Parathyroid adenoma (tissue), 2 donors: Measurements from ENCODE around the gene RAE1.

Experiments
- H2AFZ ChIP-seq: fragments of 300-600 bp; sonication (generic); one replicate; pipeline ENCODE4 v1.7.0; 2017; ENCODE audit warnings: antibody characterized with exemption, mild to moderate bottlenecking
- H3K27ac ChIP-seq: fragments of 300-600 bp; sonication (generic); one replicate; pipeline ENCODE4 v1.7.0; 2017
- H3K27me3 ChIP-seq: fragments of 300-600 bp; sonication (generic); one replicate; pipeline ENCODE4 v1.7.0; 2017; ENCODE audit warnings: low read length; ENCODE audit not compliant: control insufficient read depth, insufficient read depth
- H3K36me3 ChIP-seq: fragments of 300-600 bp; sonication (generic); one replicate; pipeline ENCODE4 v1.7.0; 2017; ENCODE audit warnings: low read length; ENCODE audit not compliant: control insufficient read depth, insufficient read depth
- H3K4me1 ChIP-seq: fragments of 300-600 bp; sonication (generic); one replicate; pipeline ENCODE4 v1.7.0; 2017; ENCODE audit warnings: control low read depth
- H3K4me2 ChIP-seq: fragments of 300-600 bp; sonication (generic); one replicate; pipeline ENCODE4 v1.7.0; 2017; ENCODE audit warnings: low read length
- H3K4me3 ChIP-seq: fragments of 300-600 bp; sonication (generic); one replicate; pipeline ENCODE4 v1.7.0; 2017; ENCODE audit warnings: low read depth, low read length
- H3K79me2 ChIP-seq: fragments of 300-600 bp; sonication (generic); one replicate; pipeline ENCODE4 v1.7.0; 2017; ENCODE audit warnings: control low read depth
- H3K9ac ChIP-seq: fragments of 300-600 bp; sonication (generic); one replicate; pipeline ENCODE4 v1.7.0; 2017; ENCODE audit warnings: mild to moderate bottlenecking
- H3K9me3 ChIP-seq: fragments of 300-600 bp; sonication (generic); one replicate; pipeline ENCODE4 v1.7.0; 2017; ENCODE audit warnings: low read length; ENCODE audit not compliant: control insufficient read depth
- TF ChIP-seq, protein P1 (sequence below): fragments of 300-600 bp; sonication (generic); IDR thresholded peaks from one replicate; pipeline ENCODE4 v1.7.0; 2017; ENCODE audit warnings: antibody characterized with exemption, mild to moderate bottlenecking
- donor health status: primary hyperparathyroidism.

The RAE1 gene

DNA sequence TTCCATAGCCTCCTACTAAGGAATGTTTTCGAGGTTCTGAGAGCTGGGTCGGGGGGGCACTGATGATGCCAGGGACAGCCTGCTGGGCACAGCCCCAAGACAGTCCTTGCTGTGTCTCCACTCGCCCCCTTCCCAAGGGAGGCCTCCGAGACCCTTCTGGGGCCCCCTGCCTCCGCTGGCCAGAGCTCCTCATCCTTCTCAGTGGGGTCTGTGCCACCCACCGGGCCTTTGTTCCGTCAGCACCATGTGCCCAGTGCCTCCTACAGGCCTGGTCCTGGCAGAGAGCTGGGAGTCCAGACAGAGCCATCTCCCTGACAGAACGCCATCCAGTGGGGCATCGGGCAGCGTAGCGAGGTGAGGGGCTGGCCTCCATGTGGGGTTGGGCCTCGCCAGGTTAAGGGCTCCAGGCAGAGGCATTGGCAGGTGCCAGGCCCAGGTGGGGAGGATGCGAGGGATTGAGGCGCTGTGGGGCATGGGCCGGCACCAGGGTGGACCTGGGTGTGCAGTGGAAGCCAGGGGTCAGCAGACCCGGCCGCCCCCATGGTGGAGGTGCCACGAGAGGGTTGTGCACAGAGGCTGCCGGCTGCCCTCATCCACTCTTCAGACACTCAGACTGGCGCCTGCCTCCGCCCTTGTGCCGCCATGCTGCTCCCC, 53.5 kb downstream of the RAE1 start:
- no peaks in the 10 kb centered on the region for H3K4me1 ChIP-seq
- H3K79me2 ChIP-seq = no peaks in the 10 kb centered on the region
- TF ChIP-seq, protein P1, sequence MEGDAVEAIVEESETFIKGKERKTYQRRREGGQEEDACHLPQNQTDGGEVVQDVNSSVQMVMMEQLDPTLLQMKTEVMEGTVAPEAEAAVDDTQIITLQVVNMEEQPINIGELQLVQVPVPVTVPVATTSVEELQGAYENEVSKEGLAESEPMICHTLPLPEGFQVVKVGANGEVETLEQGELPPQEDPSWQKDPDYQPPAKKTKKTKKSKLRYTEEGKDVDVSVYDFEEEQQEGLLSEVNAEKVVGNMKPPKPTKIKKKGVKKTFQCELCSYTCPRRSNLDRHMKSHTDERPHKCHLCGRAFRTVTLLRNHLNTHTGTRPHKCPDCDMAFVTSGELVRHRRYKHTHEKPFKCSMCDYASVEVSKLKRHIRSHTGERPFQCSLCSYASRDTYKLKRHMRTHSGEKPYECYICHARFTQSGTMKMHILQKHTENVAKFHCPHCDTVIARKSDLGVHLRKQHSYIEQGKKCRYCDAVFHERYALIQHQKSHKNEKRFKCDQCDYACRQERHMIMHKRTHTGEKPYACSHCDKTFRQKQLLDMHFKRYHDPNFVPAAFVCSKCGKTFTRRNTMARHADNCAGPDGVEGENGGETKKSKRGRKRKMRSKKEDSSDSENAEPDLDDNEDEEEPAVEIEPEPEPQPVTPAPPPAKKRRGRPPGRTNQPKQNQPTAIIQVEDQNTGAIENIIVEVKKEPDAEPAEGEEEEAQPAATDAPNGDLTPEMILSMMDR = no peak
- no peaks in the 10 kb centered on the region for H3K36me3 ChIP-seq
- no peak overlapping the region for H2AFZ ChIP-seq
- H3K4me2 ChIP-seq = no peak overlapping the region
- H3K27ac ChIP-seq = no peak overlapping the region
- H3K9ac ChIP-seq = no peak overlapping the region
- H3K27me3 ChIP-seq = no peaks in the 10 kb centered on the region
- no peak overlapping the region for H3K4me3 ChIP-seq
- no peaks in the 10 kb centered on the region for H3K9me3 ChIP-seq

DNA sequence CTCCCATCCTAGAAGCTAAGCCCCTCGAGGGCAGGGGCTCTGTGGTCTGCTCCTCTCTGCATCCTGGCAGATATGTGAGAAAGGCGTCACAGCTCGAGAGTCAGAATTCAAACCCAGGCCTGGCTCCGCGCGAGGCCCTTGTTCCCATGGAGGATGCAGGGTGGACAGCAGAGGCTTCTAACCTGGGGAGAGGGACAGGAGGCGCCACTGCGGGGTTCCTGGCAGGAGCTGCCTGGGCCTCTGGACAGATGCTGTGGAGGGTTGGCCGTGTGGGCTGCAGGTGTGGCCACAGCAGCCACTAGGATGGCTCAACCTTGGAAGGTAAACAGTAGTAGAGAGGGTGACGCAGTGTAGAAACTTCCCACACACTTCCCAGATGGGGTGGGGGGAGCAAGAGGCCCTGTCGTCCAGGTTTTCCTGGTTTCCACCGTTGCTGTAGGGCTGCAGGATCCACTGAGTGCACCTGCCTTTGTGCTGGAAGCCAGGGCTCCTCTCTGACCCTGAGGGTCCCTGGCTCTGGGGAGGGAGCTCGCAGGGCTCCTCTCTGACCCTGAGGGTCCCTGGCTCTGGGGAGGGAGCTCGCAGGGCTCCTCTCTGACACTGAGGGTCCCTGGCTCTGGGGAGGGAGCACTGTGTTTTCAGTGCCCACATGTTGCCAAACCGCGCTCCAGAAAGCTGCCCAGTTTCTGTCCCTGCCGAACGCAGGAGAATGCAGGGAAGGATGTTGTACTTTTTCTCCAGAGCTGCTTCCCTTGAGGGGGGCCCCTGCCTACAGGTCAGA, 54.4 kb downstream of the RAE1 start:
- H3K27ac ChIP-seq = no peak overlapping the region
- no peak overlapping the region for H2AFZ ChIP-seq
- TF ChIP-seq, protein P1 = no peak
- H3K27me3 ChIP-seq = no peaks in the 10 kb centered on the region
- H3K4me2 ChIP-seq = no peak overlapping the region
- no peak overlapping the region for H3K9ac ChIP-seq
- no peaks in the 10 kb centered on the region for H3K36me3 ChIP-seq
- H3K4me3 ChIP-seq = no peak overlapping the region
- no peaks in the 10 kb centered on the region for H3K9me3 ChIP-seq
- no peaks in the 10 kb centered on the region for H3K79me2 ChIP-seq
- no peaks in the 10 kb centered on the region for H3K4me1 ChIP-seq

DNA sequence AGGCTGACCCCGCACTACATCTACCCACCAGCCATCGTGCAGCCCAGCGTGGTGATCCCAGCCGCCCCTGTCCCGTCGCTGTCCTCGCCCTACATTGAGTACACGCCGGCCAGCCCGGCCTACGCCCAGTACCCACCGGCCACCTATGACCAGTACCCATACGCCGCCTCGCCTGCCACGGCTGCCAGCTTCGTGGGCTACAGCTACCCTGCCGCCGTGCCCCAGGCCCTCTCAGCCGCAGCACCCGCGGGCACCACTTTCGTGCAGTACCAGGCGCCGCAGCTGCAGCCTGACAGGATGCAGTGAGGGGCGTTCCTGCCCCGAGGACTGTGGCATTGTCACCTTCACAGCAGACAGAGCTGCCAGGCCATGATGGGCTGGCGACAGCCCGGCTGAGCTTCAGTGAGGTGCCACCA, 56.5 kb downstream of the RAE1 start:
- H3K79me2 ChIP-seq = no peaks in the 10 kb centered on the region
- H3K27ac ChIP-seq = no peak overlapping the region
- H3K4me3 ChIP-seq = no peak overlapping the region
- H3K4me2 ChIP-seq = no peak overlapping the region
- TF ChIP-seq, protein P1 = no peak
- no peaks in the 10 kb centered on the region for H3K4me1 ChIP-seq
- no peaks in the 10 kb centered on the region for H3K27me3 ChIP-seq
- no peaks in the 10 kb centered on the region for H3K9me3 ChIP-seq
- H3K9ac ChIP-seq = no peak overlapping the region
- H2AFZ ChIP-seq = no peak overlapping the region
- H3K36me3 ChIP-seq = no peaks in the 10 kb centered on the region

DNA sequence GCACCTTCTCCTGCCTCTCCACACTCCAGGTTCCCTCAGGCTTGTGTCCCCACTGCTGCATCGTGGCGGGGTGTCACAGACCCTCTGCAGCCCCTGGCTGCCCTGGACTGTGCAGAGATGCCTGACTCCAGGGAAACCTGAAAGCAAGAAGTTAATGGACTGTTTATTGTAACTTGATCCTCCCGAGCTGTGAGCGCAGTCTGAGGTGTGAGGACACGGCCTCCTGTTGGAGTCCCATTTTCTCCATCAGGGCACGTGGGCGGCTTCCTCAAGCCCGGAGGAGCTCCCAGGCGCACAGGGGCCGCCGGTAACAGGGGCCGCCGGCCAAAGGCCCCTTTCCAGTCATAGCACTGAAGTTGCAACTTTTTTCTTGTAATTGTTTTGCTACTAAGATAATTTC, 57.1 kb downstream of the RAE1 start:
- no peaks in the 10 kb centered on the region for H3K27me3 ChIP-seq
- no peaks in the 10 kb centered on the region for H3K9me3 ChIP-seq
- H3K27ac ChIP-seq = no peak overlapping the region
- H3K79me2 ChIP-seq = no peaks in the 10 kb centered on the region
- no peak overlapping the region for H2AFZ ChIP-seq
- H3K9ac ChIP-seq = no peak overlapping the region
- H3K4me1 ChIP-seq = no peaks in the 10 kb centered on the region
- no peaks in the 10 kb centered on the region for H3K36me3 ChIP-seq
- H3K4me3 ChIP-seq = no peak overlapping the region
- TF ChIP-seq, protein P1 = no peak
- no peak overlapping the region for H3K4me2 ChIP-seq
